NCI-H2171 (cell line): ENCODE results near the gene KDM6A.
"Not testable (repeated sequence)": the region's sequence is repeated elsewhere in the genome, so short reads cannot be mapped to it uniquely, and the experiment has no call there.

Source experiments
- DNase-seq: peaks from one replicate; lab custom pipeline; 2025; lab: John Stamatoyannopoulos, UW

Gene KDM6A

DNA sequence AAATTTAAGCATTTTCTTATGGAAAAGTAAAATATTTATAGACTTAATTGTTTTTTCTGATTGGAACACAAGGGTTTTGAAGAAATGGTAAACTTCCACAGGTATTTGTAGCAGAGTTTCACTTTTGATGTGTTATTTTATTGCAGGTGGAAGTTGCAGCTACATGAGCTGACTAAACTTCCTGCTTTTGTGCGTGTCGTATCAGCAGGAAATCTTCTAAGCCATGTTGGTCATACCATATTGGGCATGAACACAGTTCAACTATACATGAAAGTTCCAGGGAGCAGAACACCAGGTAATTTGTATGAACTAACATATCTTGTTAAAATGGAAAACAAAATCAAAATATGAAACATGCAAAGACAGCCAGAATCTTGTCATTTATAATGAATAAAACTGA lies 210.3 kb downstream of the KDM6A start:
- no peak for DNase-seq

GRCh38 chrX:45110494-45110893 lies 237.5 kb downstream of the KDM6A start:
- no peak for DNase-seq

- DNase-seq = no peak
These were observed 253.2 kb downstream of the KDM6A start for GRCh38 chrX:45126158-45126557.

- DNase-seq = no peak
These were observed 256.0 kb downstream of the KDM6A start for GRCh38 chrX:45128896-45129454.

DNA sequence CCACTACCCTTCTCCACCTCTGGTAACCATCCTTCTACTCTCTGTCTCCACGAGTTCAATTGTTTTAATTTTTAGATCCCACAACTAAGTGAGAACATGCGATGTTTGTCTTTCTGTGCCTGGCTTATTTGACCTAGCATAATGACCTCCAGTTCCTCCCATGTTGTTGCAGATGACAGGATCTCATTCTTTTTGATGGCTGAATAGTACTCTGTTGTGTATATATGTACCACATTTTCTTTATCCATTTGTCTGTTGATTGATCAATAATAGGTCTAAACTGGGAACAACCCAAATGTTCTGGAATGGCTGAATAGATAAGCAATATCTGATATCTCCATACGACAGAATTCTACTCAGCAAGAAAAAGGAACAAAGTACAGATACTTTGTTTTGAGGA lies 260.5 kb downstream of the KDM6A start:
- DNase-seq = no peak

DNA sequence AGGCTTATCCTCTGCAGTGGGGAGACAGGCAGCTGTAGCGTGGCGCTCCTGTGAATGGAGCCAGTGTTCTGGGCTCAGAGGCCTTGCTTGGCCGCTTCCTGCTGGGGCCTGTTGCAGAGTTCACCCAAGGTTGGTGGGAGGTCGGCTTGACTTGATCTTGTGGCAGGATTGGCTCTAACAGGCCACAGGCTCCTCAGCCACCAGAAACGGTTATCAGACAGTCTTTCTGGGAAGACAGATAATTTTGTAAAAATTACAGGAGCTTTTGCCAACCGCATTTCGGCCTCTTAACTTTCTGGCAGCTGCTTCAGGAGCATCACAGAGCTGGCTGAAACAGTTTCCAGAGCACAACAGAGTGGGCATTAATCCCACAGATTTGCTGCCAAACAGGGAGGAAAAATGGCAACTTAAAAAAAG lies 261.3 kb downstream of the KDM6A start:
- no peak for DNase-seq

- no peak for DNase-seq
These were observed 261.8 kb downstream of the KDM6A start for GRCh38 chrX:45134775-45135174.

DNA sequence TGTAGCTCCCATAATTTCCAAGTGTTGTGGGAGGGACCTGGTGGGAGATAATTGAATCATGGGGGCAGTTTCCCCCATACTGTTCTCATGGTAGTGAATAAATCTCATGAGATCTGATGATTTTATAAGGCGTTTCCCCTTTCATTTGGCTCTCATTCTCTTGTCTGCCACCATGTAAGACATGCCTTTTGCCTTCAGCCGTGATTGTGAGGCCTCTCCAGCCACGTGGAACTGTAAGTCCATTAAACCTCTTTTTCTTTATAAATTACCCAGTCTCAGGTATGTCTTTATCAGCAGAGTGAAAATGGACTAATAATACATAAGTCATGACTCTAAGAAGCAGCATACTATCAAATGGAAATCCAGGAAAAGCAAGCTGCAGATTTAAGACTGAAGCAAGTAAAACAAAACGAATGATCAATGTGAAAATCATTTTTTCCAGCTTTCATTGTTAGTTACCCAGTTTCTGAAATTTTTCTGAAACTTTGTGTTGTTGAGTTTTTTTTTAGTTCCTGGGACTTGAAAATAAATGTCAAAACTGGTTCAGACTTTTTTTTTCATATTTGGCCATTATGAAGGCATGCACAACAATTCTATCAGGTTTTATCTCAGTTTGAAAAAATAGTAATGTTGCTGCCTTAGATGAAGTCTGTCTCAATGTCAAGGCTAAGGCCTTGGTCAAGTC lies 262.5 kb downstream of the KDM6A start:
- not testable (repeated sequence) for DNase-seq

GRCh38 chrX:45137531-45137930 lies 264.5 kb downstream of the KDM6A start:
- DNase-seq = no peak

DNA sequence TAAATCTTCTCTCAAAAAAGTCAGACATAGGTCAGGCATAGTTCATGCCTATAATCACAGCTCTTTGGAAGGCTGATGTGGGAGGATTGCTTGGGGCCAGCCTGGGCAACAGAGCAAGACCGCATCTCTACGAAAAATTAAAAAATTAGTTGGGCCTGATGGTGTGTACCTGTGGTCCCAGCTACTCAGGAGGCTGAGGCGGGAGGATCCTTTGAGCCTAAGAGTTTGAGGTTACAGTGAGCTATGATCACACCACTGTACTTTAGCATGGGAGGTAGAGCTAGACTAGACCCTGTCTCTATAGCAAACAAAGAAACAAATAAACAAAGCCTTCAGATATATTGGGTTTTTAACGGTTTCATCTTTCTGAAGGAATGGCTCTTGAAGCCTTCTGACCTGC lies 265.5 kb downstream of the KDM6A start:
- DNase-seq = no peak

DNA sequence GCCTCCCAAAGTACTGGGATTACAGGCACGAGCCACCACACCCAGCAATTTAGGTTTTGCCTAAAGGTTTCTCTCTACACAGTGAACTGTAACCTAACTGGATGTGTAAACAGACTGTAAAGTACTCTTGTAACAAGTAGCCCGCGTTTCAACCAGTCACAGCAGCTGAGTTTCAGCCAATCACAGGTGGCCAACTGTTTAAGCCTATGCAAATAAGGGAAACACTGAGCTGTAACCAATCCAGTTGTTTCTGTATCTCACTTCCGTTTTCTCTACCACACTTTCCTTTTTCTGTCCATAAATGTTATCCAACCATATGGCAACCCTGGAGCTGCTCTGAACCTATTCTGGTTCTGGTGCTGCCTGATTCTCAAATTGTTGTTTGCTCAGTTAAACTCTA lies 267.8 kb downstream of the KDM6A start:
- no peak for DNase-seq

- DNase-seq = no peak
These were observed 269.2 kb downstream of the KDM6A start for GRCh38 chrX:45142185-45142584.

DNA sequence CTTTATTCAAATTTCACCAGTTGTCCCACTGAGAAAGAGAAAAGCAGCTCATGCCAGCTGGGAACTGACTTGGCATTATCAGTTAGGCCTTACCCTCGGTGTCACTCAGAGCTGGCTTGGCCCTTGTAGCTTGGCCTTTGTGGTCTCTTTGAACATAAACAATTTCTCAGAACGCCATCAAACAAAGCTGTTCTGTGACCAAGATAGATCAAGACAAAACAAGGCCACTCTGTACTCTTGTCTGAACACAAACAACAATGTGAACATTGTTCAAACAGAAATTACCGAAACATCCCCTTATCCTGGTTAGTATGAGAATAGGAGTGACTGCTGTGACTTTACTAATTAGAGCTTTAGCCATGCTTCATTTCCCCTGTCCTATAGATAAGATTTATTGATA lies 270.5 kb downstream of the KDM6A start:
- no peak for DNase-seq

DNA sequence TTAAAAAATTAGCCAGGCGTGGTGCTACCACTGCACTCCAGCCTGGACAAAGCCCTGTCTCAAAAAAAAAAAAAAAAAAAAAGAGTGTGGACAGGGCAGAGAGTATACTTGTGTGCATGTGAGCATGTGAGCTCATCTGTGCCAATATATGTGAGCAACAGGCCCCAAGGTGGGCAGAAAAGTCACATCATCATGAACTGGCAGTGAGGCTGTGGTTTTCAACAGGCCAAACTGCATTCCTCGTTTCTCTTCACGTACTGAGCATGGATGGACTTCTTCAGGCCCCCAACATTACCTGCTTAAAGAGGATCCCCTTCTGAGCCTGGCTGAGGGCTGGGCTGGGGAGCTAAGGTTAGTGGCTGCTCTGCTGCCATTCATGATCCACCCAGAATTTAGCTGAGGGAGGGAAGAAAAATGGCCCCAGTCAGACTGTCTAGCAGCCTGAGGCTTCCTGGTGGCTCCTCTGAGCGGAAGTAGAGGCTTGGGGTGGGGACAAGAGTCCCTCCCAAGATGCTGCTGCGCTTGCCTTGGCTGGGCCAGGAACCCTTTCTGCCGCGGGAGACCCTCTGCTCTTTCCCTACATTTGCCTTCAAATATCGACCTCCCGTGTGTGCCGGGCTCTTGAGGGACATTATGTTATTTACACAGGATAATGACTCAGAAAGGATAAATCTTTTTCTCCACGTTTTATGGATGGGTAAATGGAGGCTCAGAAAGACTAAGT lies 272.7 kb downstream of the KDM6A start:
- DNase-seq = no peak

GRCh38 chrX:45150821-45151220 lies 277.8 kb downstream of the KDM6A start:
- no peak for DNase-seq

DNA sequence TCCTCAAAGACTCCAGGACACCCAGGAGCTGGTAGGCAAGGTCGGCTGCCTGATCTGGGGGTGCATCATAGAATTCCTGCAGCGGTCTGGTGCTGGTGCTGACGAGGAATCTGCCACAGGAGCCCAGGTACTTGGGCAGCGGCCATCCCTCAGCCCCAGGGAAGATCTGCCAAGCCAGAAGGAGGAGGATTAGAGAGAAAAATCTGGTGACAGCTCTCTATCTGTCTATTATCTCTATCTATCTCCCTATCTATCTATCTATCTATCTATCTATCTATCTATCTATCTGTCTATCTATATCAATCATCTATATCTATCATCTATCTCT lies 281.0 kb downstream of the KDM6A start:
- no peak for DNase-seq

- no peak for DNase-seq
These were observed 281.5 kb downstream of the KDM6A start for GRCh38 chrX:45154462-45154861.

DNA sequence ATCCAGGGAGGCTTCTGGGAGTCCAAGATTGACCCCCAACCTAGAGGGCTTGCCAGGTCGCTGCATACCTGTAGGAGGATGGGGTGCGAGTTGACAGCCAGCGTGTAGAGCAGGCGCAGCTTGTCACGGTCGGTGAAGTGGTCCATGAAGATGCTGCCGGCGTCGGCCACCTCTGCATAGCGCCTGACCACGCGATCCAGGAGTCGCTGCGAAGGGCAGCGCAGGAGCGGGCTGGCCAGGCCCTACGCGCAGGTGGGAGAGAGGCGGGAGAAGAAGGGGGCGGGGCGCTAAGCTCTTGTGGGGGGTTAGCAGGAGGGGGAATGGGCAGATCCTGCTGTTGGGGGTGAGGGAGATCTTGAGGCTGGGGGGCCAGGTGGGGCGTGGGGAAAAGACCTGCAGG lies 284.7 kb downstream of the KDM6A start:
- no peak for DNase-seq
